Kidney epithelial cell (primary cell): ENCODE measurements around the gene COASY. TPM values are rescaled to one million over a fixed set of nuclear protein-coding genes. Genes with fewer than 3 reads are reported as not detected.

ENCODE experiments used
- DNase-seq: peaks from one replicate; pipeline ENCODE4 v3.0.0-alpha.2; 2010; ENCODE audit warnings: low read depth
- H3K27me3 ChIP-seq: 2 replicates; pipeline ENCODE4 v1.6.0; 2011; ENCODE audit warnings: low read length; ENCODE audit not compliant: control insufficient read depth, insufficient read depth
- H3K36me3 ChIP-seq: 2 replicates; pipeline ENCODE4 v1.5.1; 2011; ENCODE audit warnings: low read length; ENCODE audit not compliant: control insufficient read depth, insufficient read depth
- H3K4me3 ChIP-seq: 2 replicates; pipeline ENCODE4 v1.5.1; 2011; ENCODE audit warnings: low read depth, mild to moderate bottlenecking, control low read depth, low read length
- total RNA-seq: library from RNA; depleted of rRNA; stranded (reverse); fragments of >200 nt; gene quantifications from 2 replicates; pipeline ENCODE4 v1.2.3, GENCODE V29; 2015
- TF ChIP-seq, protein P1 (sequence below): IDR thresholded peaks from 2 replicates; pipeline ENCODE4 v1.5.1; 2011; ENCODE audit warnings: mild to moderate bottlenecking, moderate library complexity, low read length, control low read depth, inconsistent platforms; ENCODE audit not compliant: insufficient read depth, poor library complexity, severe bottlenecking

Gene COASY
- total RNA-seq, 1 donor from 2014 or later: 26.8 TPM

DNA sequence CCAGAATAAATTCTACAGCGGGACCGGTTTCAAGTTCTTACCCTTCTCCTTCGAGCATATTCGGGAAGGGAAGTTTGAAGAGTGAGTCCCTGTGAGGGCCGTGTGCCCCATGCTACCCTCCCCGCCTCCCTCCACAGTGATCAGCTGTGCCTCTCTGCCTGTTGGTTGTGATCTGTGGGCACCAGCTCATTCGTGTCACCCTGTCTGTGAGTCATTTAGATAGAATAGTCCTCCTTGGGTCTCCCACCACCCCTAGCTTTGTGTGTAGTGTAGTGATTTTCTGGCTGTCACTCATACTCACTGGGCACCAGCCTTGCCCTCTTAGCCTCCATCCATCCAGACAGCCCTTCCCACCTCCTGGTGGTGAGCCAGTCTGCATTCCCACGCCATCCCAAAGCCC, 40.9 kb upstream of the COASY start:
- no peak overlapping the region for H3K4me3 ChIP-seq
- H3K27me3 ChIP-seq: no peaks in the 10 kb centered on the region
- TF ChIP-seq, protein P1, sequence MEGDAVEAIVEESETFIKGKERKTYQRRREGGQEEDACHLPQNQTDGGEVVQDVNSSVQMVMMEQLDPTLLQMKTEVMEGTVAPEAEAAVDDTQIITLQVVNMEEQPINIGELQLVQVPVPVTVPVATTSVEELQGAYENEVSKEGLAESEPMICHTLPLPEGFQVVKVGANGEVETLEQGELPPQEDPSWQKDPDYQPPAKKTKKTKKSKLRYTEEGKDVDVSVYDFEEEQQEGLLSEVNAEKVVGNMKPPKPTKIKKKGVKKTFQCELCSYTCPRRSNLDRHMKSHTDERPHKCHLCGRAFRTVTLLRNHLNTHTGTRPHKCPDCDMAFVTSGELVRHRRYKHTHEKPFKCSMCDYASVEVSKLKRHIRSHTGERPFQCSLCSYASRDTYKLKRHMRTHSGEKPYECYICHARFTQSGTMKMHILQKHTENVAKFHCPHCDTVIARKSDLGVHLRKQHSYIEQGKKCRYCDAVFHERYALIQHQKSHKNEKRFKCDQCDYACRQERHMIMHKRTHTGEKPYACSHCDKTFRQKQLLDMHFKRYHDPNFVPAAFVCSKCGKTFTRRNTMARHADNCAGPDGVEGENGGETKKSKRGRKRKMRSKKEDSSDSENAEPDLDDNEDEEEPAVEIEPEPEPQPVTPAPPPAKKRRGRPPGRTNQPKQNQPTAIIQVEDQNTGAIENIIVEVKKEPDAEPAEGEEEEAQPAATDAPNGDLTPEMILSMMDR: no peak
- H3K36me3 ChIP-seq: no peaks in the 10 kb centered on the region
- DNase-seq: no peak

DNA sequence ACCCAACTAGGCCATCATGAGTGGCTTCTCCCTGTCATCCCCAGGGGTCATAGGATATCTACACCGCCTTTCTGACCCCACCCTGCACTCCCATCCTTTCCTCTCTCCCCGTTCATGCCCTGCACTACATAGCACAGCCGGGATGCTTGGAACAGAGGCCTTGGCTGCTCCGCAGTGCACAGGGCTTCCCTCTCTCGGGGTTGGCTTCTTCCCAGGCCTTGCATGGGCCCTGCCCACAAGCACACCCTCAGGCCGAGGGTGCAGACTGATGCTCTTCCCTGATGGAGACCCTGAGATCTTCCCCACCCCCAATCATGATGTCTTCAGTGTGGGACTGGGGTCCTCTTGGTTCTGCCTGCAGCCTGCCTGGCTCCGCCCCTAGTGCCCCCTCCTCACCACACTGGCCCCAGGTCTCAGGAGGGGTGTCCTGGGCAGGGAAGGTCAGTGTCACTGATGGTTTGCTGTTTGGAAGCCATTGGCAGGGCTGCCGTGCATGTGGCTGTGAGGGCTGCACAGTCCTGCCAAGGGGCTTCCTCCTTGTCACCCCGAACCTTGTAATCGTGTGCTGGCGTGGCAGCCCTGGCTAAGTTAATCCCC, 40.2 kb upstream of the COASY start:
- no peaks in the 10 kb centered on the region for H3K36me3 ChIP-seq
- TF ChIP-seq, protein P1: no peak
- H3K27me3 ChIP-seq: no peaks in the 10 kb centered on the region
- DNase-seq: no peak
- no peak overlapping the region for H3K4me3 ChIP-seq

DNA sequence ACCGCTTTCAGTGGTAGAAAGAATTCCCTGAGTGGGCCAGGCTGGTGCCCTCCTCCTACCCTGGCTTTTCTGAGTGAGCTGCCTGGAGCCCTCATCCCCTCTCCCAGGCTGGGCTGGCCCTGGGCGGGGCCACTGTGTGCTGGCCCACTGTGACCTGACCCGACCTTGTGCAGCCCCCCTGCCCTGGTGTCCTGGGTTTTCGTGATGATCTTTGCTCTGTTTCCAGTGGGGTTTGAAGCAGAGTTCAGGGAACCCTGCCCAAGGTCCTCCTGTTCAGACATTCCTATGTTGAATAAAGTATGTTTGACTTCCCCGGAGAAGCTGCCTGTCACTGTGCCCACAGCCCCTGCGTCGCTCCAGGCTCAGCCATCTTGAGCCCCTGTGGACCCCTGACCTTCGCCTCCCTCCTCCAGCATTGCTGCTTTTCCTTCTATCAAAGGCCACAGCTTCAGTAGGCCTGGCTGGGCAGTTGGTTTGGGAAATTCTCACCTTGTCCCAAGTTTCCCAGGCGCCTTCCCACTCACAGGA, 39.6 kb upstream of the COASY start:
- Histone ChIP-seq H3K27me3 (no peaks in the 10 kb centered on the region), H3K36me3 (no peaks in the 10 kb centered on the region), H3K4me3 (no peak overlapping the region)
- no peak for DNase-seq
- TF ChIP-seq, protein P1: no peak

DNA sequence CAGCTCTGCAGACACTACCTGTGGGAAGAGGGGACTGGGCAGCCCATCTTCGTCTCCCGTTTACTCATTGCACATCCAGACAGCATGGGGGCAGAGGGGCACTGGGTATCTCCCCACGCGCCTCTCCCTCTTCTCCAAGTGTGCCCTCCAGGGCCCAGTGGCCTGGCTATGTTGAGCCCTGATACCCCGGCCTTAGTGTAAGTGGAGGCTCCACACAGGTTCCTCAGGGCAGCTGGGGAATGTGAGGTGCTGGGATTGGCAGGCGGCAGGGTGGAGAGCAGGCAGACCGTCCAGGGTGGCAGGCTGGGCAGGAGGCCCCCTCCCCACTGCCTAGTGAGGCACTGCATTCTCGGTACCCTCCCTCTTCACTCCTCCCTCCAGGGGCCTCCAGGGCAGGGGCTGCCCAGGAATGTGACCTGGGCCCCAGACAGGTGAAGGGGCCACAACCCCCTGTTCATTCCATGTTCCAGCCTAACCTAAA, 39.1 kb upstream of the COASY start:
- no peak overlapping the region for H3K4me3 ChIP-seq
- TF ChIP-seq, protein P1: no peak
- no peaks in the 10 kb centered on the region for H3K27me3 ChIP-seq

DNA sequence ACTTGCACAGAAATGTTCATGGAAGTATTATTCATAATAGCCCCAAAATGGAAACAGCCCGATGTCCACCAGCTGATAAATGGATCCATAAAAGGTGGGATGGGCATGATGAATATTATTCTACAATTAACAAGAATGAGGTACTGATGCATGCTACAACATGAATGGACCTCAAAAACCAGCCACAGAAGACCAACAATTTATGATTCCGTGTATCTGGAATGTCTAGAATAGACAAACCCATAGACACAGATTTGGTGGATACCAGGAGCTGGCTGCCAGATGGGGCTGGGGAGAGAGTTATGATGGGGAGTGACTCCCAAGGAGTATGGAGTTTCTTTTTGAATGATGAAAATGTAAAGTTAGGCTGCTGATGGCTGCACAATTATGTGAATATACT, 36.7 kb upstream of the COASY start:
- no peak overlapping the region for H3K4me3 ChIP-seq
- H3K27me3 ChIP-seq: no peaks in the 10 kb centered on the region
- TF ChIP-seq, protein P1: no peak
- no peak for DNase-seq
- no peaks in the 10 kb centered on the region for H3K36me3 ChIP-seq

More for the DNA sequence above, 39.1 kb upstream of the COASY start:
- H3K36me3 ChIP-seq: no peaks in the 10 kb centered on the region
- DNase-seq: no peak

DNA sequence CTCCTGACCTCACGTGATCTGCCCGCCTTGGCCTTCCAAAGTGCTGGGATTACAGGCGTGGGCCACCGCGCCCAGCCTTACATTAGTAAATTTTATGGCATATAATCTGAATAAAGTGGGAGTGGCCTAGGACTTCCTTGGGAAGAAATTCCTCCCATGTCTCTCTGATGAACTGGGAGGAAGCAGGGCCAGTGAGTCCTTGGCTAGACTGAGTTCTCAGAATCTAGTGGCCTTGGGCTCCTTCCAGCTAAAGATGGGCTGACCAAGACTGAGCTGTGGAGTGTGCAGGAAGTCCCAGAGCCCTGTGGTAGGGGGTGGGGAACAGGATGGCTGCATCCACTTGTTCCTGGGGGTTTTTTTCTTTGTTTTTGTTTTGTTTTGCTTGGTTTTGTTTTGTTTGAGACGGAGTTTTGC, 35.9 kb upstream of the COASY start:
- no peaks in the 10 kb centered on the region for H3K36me3 ChIP-seq
- H3K27me3 ChIP-seq: no peaks in the 10 kb centered on the region
- DNase-seq: no peak
- TF ChIP-seq, protein P1: no peak
- H3K4me3 ChIP-seq: no peak overlapping the region
